GM12801 (cell line): ENCODE measurements around the gene SLC6A19.

Source experiments
- CTCF ChIP-seq: IDR thresholded peaks from one replicate; pipeline ENCODE4 v1.5.1; 2011; ENCODE audit warnings: control low read depth; ENCODE audit not compliant: insufficient read length; ENCODE audit errors: extremely low read depth

SLC6A19 gene

GRCh38 chr5:1173485-1174070 is 27.8 kb upstream of the SLC6A19 start:
- no peak for TF ChIP-seq CTCF

DNA sequence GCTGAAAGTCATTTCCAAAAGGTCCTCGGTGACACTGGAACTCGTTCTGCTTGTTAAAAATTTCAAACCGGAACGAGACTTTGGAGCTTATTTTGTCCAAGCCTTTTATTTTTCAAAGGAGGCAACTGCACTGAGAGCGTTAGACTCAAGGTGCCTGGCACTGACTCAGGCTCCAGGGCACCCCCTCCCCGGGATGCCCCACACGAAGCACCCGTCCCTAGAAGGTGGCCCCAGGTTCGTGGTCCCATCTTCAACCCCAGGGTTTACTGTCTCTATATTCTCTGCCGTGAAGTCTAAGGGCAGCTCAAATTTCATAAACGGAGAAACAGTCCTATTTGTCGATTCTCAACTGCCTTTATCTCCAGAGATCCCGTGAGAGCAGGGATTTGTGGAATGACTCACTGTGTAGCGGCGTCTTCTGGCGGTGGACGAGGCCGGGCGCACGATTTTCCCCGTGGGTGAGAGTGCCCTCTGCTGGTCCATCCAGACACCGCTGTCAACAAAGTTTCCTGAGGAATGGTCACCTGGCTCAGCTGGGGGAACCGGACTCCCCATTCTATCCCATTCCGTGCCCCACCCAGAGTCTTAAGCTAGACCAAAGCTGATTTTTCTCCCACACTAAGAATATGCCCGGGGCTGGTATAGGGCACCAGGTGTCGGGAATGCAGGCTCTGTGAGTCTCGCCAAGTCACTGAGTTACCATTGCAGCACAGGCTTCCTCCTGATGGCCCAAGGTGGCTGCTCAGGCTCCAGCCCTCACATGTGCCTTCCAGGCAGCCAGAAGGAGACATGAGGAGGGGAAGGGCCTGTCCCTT is 27.1 kb upstream of the SLC6A19 start:
- TF ChIP-seq CTCF: no peak

DNA sequence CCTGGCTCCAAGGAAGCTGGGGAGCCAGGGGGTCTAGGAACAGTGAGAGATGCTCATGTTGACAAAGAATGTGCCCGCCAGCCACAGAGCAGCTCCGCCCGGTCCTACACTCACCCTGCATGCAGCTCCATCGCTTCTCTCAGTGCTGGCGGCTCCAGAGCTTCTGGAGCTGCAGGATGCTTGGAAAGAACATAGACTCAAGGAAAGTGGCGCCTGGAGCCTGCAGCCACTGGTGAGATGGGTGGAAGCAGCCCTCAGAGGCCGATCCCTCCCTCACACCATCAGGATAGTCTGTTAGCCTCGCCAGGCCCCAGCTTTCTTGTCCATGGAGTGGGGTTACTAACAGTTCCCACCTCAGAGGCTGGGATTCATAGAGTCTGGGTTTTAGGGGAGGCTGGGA is 26.4 kb upstream of the SLC6A19 start:
- TF ChIP-seq CTCF: no peak

DNA sequence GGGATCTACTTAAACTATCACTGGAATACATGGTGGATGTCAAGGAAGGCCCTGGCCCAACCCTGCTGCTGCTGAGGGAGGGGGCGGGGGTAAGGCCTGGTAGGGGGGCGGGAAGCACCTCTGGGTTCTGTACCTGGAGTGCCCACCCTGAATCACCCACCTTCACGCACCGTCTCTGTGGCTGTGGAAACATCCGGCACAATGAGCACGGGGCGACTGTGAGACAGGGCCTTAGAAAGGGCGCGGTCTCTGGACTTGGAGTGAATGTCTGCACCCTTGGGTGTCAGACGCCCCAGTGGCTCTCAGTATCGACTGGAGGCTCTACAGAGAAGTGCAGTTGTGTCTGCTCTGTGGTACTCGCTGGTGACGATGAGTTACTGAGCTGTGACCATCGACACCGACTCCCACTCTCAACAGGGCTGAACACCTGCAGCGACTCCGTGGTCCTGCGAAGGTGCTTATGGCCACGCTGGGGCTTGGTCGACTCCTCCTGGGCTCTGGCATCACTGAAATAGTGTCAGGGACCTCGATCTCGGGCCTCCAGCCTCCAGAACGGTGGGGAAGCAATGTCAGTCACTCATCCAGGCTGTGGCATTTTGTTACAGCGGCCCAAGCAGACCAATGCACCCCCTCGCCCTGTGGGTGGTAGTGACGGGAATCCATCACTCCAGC is 25.5 kb upstream of the SLC6A19 start:
- TF ChIP-seq CTCF: no peak

DNA sequence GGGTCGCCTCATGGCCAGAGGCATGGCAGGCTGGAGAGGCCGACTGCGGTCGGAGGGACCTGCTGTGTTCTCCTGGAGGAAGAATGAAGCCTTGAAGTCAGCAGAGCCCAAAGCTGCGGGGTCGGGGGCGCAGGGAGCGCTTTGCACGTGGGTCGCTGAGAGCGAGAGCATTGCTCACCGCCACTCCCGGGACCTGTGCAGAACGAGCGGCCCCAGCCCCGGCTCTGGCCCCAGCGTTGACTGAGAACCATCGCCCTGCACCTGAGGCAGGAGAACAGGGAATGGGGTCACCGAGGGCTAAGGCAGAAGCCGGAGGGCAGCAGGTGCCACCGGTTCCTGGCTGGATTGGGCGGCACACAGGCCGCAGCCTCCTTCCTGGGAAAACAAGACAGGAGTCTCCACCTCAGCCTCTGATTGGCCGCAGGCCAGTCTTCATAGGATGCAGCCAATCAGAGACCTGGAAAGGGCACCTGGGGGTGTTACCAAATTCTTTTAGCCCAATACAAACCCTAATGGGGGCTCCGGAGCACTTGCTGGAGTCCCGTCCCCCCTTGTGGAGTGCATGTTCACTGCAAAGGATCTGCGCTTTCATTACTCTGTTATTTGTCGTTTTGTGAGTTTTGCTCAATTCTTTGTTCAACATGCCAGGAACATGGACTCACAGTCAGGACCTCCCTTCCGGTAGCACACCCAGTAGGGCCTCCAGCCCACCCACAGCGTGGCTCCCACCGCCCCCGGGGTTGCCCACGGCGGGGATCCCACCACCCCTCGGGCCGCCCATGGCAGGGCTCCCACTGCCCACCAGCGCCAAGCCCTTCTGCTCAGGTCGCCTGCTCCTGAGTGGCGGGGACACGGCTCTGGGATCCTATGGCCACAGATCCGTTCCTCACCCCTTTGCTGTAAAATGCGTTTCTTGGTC is 24.7 kb upstream of the SLC6A19 start:
- no peak for TF ChIP-seq CTCF

- no peak for TF ChIP-seq CTCF
These were observed 23.4 kb upstream of the SLC6A19 start for GRCh38 chr5:1177826-1178528.
